Measurements from ENCODE around the gene HTRA3. TPM values are rescaled to one million over a fixed set of nuclear protein-coding genes. Genes with fewer than 3 reads are reported as not detected.

Gene HTRA3
- total and polyA plus RNA-seq, 2 of the 8 experiments (the other 6 are each of a cell fraction or from before 2014, with no cell fraction given): 3.2 to 5.8 TPM

GRCh38 chr4:8351931-8352367 is 82.4 kb downstream of the HTRA3 start:
- Histone ChIP-seq H2BK15ac (ENCODE audit: low read length) (no peak overlapping the region), H4K20me1 (replicated peaks in 1 of 2; ENCODE audit: control insufficient read depth in 1 of 2, insufficient read depth in 2 of 2, low read length in 2 of 2) (no peaks in the 10 kb centered on the region), H3K18ac (ENCODE audit: extremely low read depth, low read length) (no peak overlapping the region), H4K5ac (ENCODE audit: insufficient read length, low read depth, low read length) (no peak overlapping the region), H2BK5ac (ENCODE audit: low read depth, low read length) (no peak overlapping the region), H3K36me3 (ENCODE audit: control insufficient read depth in 2 of 4, insufficient read depth in 4 of 4, low read length in 3 of 4) (no peaks in the 10 kb centered on the region; a peak in 1 of 8 replicates), H3K23me2 (ENCODE audit: low read depth, low read length) (peaks cover 2% of the 10 kb centered on the region; the same call in 1 of the 2 replicates), H2BK20ac (ENCODE audit: low read length) (no peak overlapping the region), H4K91ac (replicated peaks; ENCODE audit: insufficient read length, low read length) (no peak overlapping the region), H3K9me3 (ENCODE audit: insufficient read depth in 2 of 2, low read depth in 1 of 2, low read length in 1 of 2) (no peaks in the 10 kb centered on the region), H2AFZ (ENCODE audit: low read length) (no peak overlapping the region), H3K14ac (ENCODE audit: insufficient read length) (no peak overlapping the region), H3K79me2 (ENCODE audit: control insufficient read depth in 1 of 2, insufficient read depth in 2 of 2, low read length in 2 of 2) (no peaks in the 10 kb centered on the region), H2BK120ac (replicated peaks; ENCODE audit: low read depth, low read length) (no peak overlapping the region), H4K8ac (ENCODE audit: extremely low read depth, insufficient read depth, low read length) (no peak overlapping the region; the same call in 1 of the 2 replicates), H3K27ac (ENCODE audit: low read depth, low read length) (no peak overlapping the region), H3K4me1 (replicated peaks in 1 of 4; ENCODE audit: control insufficient read depth in 3 of 4, insufficient read depth in 4 of 4, low read length in 3 of 4) (peaks cover 6 to 17% (median 11%) of the 10 kb centered on the region in 4 experiments), H3K79me1 (ENCODE audit: low read depth, low read length) (no peaks in the 10 kb centered on the region), H2AK5ac (ENCODE audit: low read depth, low read length) (no peak overlapping the region), H2BK12ac (ENCODE audit: low read depth, low read length) (no peak overlapping the region; the same call in 1 of the 2 replicates), H3K4me3 (ENCODE audit: extremely low read depth in 1 of 4, insufficient read depth in 2 of 4, low read depth in 3 of 4, low read length in 4 of 4) (no peak overlapping the region), H3K23ac (ENCODE audit: insufficient read length) (no peak overlapping the region), H3K9ac (replicated peaks in 1 of 4; ENCODE audit: extremely low read depth in 1 of 4, low read depth in 3 of 4, low read length in 3 of 4) (no peak overlapping the region; a peak in 1 of 7 replicates), H3K4ac (replicated peaks; ENCODE audit: insufficient read length, low read depth, low read length) (no peak overlapping the region), H3K56ac (replicated peaks; ENCODE audit: insufficient read length, low read depth, low read length) (no peak overlapping the region), H3K4me2 (ENCODE audit: insufficient read depth in 1 of 2, low read depth in 2 of 2, low read length in 2 of 2) (no peak overlapping the region), H3K27me3 (replicated peaks in 1 of 4; ENCODE audit: control insufficient read depth in 3 of 4, extremely low read depth in 1 of 4, insufficient read depth in 3 of 4, low read length in 3 of 4) (peaks cover 0 to 16% (median 1%) of the 10 kb centered on the region in 4 experiments; a peak in 4 of 7 replicates)
- FAIRE-seq: no peak
- no peak for TF ChIP-seq SIRT6 (IDR thresholded peaks at IDR 0.05; ENCODE audit: low read length)
- no peak for TF ChIP-seq USF2 (IDR thresholded peaks at IDR 0.05; ENCODE audit: low read length)
- CTCF ChIA-PET (ENCODE audit: partially characterized antibody): interaction anchor here (1.0 to 2.6 kb wide), 7 partner anchors 9 to 105 kb away, joined by 3 to 21 read pairs (median 4); no protein-coding TSS in a partner anchor
- 87% methylated on average over 8 of the region's 8 CpGs; no CpG with 5 or more reads in 1 of the 2 experiments for WGBS, 2 experiments (ENCODE audit: extremely low coverage in 1 of 2, insufficient coverage in 1 of 2, insufficient read length in 1 of 2, insufficient replicate concordance in 2 of 2, low coverage in 1 of 2, low lambda C conversion rate in 2 of 2, missing lambda C conversion rate in 1 of 2)
- DNase-seq (ENCODE audit: low read depth in 1 of 2, low spot score in 2 of 2): no peak
- POLR2A ChIA-PET (ENCODE audit: partially characterized antibody): no interaction called here

Measured in H1 (cell line).